Measurements from ENCODE around the gene COTL1. TPM values are rescaled to one million over a fixed set of nuclear protein-coding genes. Genes with fewer than 3 reads are reported as not detected.

The COTL1 gene
- total RNA-seq, 1 donor from 2014 or later, result 359 TPM

DNA sequence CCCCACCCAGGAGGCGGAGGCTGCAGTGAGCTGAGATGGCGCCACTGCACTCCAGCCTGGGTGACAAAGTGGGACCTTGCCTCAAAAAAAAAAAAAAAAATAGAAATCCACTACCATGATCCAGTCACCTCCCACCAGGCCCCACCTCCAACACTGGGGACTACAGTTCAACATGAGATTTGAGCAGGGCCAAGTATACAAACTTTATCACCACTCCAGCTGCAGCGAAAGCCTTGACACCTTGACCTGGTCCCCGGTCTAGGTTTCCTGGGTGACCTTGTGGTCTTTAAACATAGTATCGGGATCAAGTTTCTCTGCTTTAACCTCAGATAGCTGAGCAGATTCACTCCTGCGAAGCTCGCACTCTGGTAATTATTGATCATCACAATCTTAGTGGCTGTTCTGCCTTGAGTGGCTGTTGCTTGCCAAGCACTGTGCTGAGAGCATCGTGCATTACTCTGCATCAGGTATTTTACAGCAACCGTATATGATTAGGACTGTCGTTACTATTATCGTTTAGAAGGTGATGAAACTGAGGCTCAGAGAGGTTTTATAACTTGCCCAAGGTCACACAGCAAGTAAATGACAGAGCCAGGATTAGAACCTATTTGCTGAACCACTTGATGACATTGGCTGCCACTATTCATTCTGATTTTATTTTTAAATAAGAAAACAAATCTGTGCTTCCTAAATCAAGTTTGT lies 63.1 kb downstream of the COTL1 start:
- Histone ChIP-seq H2AFZ (ENCODE audit: low read depth, low read length) (no peak overlapping the region), H3K9me3 (ENCODE audit: insufficient read depth, low read depth, low read length) (no peaks in the 10 kb centered on the region), H4K20me1 (ENCODE audit: insufficient read depth, low read length) (no peaks in the 10 kb centered on the region), H3K4me3 (ENCODE audit: insufficient read depth, low read depth, low read length) (no peak overlapping the region), H3K36me3 (ENCODE audit: insufficient read depth, low read length) (no peaks in the 10 kb centered on the region), H3K27ac (ENCODE audit: low read depth, low read length) (no peak overlapping the region), H3K4me1 (ENCODE audit: insufficient read depth, low read length) (peaks cover 6% of the 10 kb centered on the region), H3K9ac (ENCODE audit: low read length) (no peak overlapping the region), H3K4me2 (ENCODE audit: low read length) (no peak overlapping the region), H3K27me3 (ENCODE audit: insufficient read depth, low read length) (no peaks in the 10 kb centered on the region), H3K79me2 (ENCODE audit: insufficient read depth, low read length) (no peaks in the 10 kb centered on the region)
- no peaks in the 10 kb centered on the region for H3K9me3 Mint-ChIP-seq (ENCODE audit: unreplicated experiment)
- peaks cover 14% of the 10 kb centered on the region for H3K4me1 Mint-ChIP-seq (ENCODE audit: low read depth, unreplicated experiment)
- no peak overlapping the region for H3K4me3 Mint-ChIP-seq (ENCODE audit: unreplicated experiment)
- no peak for TF ChIP-seq CTCF (IDR thresholded peaks at IDR 0.05; ENCODE audit: insufficient read depth, low read depth, low read length)
- TF ChIP-seq EZH2 (IDR thresholded peaks at IDR 0.05; ENCODE audit: insufficient read depth, low read length), result no peak
- FAIRE-seq, result no peak
- H3K27ac Mint-ChIP-seq (ENCODE audit: unreplicated experiment), result no peak overlapping the region
- no peaks in the 10 kb centered on the region for H3K36me3 Mint-ChIP-seq (ENCODE audit: low read depth, unreplicated experiment)
- DNase-seq (ENCODE audit: low read depth), result no peak
- no peaks in the 10 kb centered on the region for H3K27me3 Mint-ChIP-seq (ENCODE audit: low read depth, unreplicated experiment)

GRCh38 chr16:84553873-84554399 lies 63.9 kb downstream of the COTL1 start:
- Histone ChIP-seq H3K36me3 (ENCODE audit: insufficient read depth, low read length) (no peaks in the 10 kb centered on the region), H3K79me2 (ENCODE audit: insufficient read depth, low read length) (no peaks in the 10 kb centered on the region), H3K27ac (ENCODE audit: low read depth, low read length) (no peak overlapping the region), H3K9me3 (ENCODE audit: insufficient read depth, low read depth, low read length) (no peaks in the 10 kb centered on the region), H3K9ac (ENCODE audit: low read length) (no peak overlapping the region), H3K4me2 (ENCODE audit: low read length) (no peak overlapping the region), H2AFZ (ENCODE audit: low read depth, low read length) (no peak overlapping the region), H3K4me1 (ENCODE audit: insufficient read depth, low read length) (peaks cover 15% of the 10 kb centered on the region), H3K4me3 (ENCODE audit: insufficient read depth, low read depth, low read length) (no peak overlapping the region), H4K20me1 (ENCODE audit: insufficient read depth, low read length) (no peaks in the 10 kb centered on the region), H3K27me3 (ENCODE audit: insufficient read depth, low read length) (no peaks in the 10 kb centered on the region)
- no peak for FAIRE-seq
- Mint-ChIP-seq H3K4me1 (ENCODE audit: low read depth, unreplicated experiment) (peaks cover 20% of the 10 kb centered on the region), H3K4me3 (ENCODE audit: unreplicated experiment) (no peak overlapping the region), H3K27me3 (ENCODE audit: low read depth, unreplicated experiment) (no peaks in the 10 kb centered on the region), H3K36me3 (ENCODE audit: low read depth, unreplicated experiment) (no peaks in the 10 kb centered on the region), H3K9me3 (ENCODE audit: unreplicated experiment) (no peaks in the 10 kb centered on the region), H3K27ac (ENCODE audit: unreplicated experiment) (no peak overlapping the region)
- TF ChIP-seq CTCF (IDR thresholded peaks at IDR 0.05; ENCODE audit: insufficient read depth, low read depth, low read length), result no peak
- TF ChIP-seq EZH2 (IDR thresholded peaks at IDR 0.05; ENCODE audit: insufficient read depth, low read length), result no peak
- DNase-seq (ENCODE audit: low read depth), result no peak

GRCh38 chr16:84552135-84552534 lies 65.7 kb downstream of the COTL1 start:
- Histone ChIP-seq H3K4me1 (ENCODE audit: insufficient read depth, low read length) (peaks cover 10% of the 10 kb centered on the region), H3K79me2 (ENCODE audit: insufficient read depth, low read length) (no peaks in the 10 kb centered on the region), H3K27ac (ENCODE audit: low read depth, low read length) (no peak overlapping the region), H3K4me2 (ENCODE audit: low read length) (no peak overlapping the region), H3K27me3 (ENCODE audit: insufficient read depth, low read length) (no peaks in the 10 kb centered on the region), H2AFZ (ENCODE audit: low read depth, low read length) (no peak overlapping the region), H3K9me3 (ENCODE audit: insufficient read depth, low read depth, low read length) (no peaks in the 10 kb centered on the region), H3K9ac (ENCODE audit: low read length) (no peak overlapping the region), H4K20me1 (ENCODE audit: insufficient read depth, low read length) (no peaks in the 10 kb centered on the region), H3K4me3 (ENCODE audit: insufficient read depth, low read depth, low read length) (no peak overlapping the region), H3K36me3 (ENCODE audit: insufficient read depth, low read length) (no peaks in the 10 kb centered on the region)
- H3K4me3 Mint-ChIP-seq (ENCODE audit: unreplicated experiment), result no peak overlapping the region
- no peaks in the 10 kb centered on the region for H3K36me3 Mint-ChIP-seq (ENCODE audit: low read depth, unreplicated experiment)
- FAIRE-seq, result no peak
- H3K27ac Mint-ChIP-seq (ENCODE audit: unreplicated experiment), result no peak overlapping the region
- H3K9me3 Mint-ChIP-seq (ENCODE audit: unreplicated experiment), result no peaks in the 10 kb centered on the region
- TF ChIP-seq CTCF (IDR thresholded peaks at IDR 0.05; ENCODE audit: insufficient read depth, low read depth, low read length), result no peak
- TF ChIP-seq EZH2 (IDR thresholded peaks at IDR 0.05; ENCODE audit: insufficient read depth, low read length), result no peak
- peaks cover 20% of the 10 kb centered on the region for H3K4me1 Mint-ChIP-seq (ENCODE audit: low read depth, unreplicated experiment)
- H3K27me3 Mint-ChIP-seq (ENCODE audit: low read depth, unreplicated experiment), result no peaks in the 10 kb centered on the region
- DNase-seq (ENCODE audit: low read depth), result no peak

Data from astrocyte (in vitro differentiated cells and primary cell).